ENCODE data around the gene SLC12A8. TPM values are rescaled to one million over a fixed set of nuclear protein-coding genes. Genes with fewer than 3 reads are reported as not detected.

Gene SLC12A8, protein sequence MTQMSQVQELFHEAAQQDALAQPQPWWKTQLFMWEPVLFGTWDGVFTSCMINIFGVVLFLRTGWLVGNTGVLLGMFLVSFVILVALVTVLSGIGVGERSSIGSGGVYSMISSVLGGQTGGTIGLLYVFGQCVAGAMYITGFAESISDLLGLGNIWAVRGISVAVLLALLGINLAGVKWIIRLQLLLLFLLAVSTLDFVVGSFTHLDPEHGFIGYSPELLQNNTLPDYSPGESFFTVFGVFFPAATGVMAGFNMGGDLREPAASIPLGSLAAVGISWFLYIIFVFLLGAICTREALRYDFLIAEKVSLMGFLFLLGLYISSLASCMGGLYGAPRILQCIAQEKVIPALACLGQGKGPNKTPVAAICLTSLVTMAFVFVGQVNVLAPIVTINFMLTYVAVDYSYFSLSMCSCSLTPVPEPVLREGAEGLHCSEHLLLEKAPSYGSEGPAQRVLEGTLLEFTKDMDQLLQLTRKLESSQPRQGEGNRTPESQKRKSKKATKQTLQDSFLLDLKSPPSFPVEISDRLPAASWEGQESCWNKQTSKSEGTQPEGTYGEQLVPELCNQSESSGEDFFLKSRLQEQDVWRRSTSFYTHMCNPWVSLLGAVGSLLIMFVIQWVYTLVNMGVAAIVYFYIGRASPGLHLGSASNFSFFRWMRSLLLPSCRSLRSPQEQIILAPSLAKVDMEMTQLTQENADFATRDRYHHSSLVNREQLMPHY
- total RNA-seq = 9.0 TPM

DNA sequence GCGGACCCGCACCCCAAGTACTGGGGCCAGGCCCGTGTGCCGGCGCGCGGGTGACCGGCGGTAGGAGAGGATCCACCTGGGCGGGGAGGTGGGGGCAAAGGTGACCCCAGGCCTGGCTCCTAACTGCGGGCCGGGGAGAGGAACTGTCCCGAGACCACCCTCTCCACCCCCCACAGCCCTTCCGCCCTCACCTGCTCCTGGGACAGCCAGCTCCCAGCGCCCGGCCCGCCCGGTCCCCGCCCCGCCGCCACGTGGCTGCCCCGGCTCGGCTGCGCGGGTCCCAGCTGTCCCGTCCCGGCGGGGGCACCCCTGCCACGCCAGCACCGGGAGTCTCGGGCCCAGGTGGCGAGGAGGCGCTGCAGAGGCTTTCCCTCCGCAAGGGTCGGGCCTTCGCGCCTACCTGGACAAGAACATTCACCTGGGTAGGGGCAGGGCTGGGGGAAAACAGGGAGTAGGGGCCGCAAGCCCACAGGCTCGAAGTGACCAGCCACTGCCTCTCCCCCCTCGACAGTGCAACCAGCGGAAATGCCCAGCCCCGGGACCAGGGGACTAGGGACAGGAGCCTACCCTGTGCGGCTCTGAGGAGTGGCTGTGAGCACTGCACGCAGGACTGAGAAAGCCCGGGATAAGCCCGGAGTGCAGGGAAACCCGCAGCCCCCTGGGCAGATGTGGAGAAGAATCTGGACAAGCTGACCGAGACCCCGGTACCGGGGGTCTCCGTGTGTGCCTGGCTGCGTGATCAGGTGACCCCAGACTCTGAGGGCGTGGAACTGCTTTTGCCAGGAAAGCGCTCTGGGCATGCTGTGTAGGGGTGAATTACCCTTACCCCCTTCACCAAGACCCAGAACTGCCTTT, at the start of gene SLC12A8:
Gene SLC12A8 (minus strand): TSS at position 240 of the 855 bp plus-strand sequence. CDS start 1,399 bp downstream, outside the sequence.
- no peak for DNase-seq

DNA sequence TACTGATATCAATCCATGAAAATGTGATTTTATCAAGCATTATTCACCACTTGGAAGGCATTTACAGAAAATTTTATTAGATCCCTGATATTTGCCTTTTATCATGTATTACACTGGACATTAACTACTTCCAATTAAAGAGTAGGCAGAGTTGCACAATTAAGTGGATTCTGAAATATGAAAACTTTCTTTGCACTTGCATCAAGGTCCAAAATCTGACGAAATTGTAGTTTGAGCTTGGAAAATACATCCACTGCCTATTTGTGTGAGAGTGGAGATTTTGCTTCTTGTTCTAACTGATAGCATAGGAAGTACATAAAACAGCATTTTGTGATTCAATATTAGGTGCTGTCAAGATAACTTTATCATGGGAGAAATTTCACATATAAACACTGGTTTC, 49.6 kb upstream of the SLC12A8 start:
- no peak for DNase-seq

DNA sequence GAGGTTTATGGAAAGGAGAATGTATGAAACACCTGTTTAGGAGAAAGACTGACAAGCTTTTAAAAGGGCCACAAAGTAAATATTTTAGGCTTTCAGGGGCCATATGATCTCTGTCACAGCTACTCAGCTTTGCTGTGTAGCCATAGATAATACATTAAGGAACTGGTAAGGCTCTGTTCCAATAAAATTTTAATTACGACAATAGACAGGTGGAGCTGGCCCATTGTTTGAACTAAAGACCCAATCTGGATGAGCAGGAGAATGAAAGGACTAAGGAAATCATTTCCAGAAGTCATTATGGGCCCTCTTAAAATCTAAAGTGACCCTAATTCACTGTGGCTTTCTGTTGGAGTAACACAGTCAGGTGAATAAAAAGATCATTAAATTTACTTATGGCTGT, 48.5 kb upstream of the SLC12A8 start:
- DNase-seq = no peak

DNA sequence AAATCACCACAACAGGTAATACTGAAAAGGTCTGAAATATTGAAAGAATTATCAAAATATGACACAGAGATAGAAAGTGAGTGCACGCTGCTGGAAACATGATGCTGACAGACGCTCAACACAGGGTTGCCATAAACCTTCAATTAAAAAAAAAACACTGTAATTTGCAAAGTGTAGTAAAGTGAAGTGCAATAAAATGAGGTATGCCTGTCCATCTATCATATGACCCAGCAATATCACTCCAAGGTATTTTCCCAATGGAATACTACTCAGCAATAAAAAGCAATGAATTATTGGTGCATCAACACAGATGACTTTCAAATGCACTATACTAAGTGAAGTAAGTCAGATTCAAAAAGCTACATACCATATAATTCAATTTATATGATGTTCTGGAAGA, 47.6 kb upstream of the SLC12A8 start:
- DNase-seq = no peak

DNA sequence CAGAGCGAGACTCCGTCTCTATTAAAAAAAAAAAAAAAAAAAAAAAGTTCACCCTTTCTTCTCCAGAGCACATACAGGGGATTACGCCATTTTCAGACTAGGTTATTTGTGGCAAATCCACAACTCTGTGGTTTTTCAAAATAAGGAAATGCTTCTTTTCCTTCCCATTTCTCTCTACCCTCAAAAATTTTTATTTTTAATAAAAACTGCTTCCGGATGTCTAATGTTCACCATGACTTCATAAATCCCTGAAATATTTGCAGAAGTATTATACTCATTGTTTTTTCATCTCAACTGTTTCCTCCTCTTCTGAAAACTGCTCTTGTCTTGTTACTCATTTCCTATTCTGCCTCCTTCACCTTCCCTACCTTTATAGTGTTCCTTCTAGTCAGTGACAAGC, 45.0 kb upstream of the SLC12A8 start:
- no peak for DNase-seq

DNA sequence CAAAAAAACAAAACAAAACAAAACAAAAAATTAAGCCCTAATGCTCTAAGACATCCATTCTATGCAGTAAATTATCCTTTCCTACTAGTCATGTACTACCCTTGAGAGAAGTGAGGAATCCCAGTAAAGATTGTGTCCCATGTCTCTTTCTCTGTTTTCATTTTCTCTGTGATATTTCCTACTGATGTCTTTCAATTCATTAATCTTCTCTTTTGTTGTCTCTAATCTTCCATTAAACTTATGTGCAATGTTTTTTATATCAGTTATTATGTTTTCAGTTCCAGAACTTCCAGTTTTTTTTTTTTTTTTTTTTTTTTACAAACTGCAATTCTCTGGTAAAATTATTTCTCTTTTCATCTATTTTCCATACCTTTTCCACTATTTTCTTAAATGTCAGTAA, 44.1 kb upstream of the SLC12A8 start:
- no peak for DNase-seq

DNA sequence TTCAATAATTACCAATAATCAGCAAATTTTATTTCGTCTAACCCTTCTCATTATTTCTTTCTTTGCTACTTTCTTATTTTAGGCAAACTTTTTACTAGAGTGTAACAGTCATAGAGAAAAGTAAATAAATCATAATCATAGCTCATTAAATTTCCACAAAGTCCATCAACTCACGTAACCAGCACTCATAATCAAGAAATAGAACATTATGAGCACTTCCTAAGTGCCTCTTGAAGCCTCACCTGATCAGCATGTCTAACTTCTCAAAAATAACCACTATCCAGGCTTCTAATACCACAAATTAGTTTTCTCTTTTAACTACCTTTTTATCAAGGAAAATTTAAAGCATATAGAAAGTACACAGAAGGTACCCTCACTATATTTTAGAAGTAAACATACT, 38.4 kb upstream of the SLC12A8 start:
- no peak for DNase-seq

DNA sequence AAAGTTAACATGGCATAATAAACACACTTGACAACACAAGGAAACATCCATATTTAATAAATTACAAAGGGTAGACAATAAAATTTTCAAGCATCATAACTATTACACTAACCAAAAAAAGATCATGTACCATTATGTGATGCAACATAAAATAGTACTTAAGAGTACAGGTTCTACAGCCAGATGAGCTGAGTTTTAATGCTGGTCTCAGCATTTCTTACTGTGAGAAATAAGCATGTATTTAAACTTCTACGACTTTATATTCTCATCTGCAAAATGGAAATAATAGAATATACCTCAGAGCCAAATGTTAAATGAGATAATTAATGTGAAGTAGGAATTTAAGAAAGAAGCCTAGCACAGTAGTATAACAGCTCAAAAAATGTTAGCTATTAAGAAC, 33.7 kb upstream of the SLC12A8 start:
- no peak for DNase-seq

DNA sequence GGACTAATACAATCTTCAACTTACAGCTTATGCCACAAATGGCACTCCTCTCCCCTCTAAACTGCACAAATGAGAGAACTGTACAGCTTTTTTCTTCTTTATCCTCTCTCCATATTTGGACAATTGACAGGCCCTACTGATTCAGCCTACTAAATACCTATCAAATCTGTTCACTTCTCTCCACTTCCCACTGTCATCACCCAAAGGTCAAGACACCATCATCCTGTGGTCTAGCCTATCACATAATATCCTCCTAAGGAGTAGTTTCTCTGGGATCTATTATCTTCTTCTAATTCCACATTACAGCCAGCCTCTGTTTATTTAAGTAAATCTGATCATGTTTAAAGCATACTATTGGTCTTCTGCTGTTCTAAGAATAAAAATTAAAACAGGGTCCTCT, 33.0 kb upstream of the SLC12A8 start:
- no peak for DNase-seq

DNA sequence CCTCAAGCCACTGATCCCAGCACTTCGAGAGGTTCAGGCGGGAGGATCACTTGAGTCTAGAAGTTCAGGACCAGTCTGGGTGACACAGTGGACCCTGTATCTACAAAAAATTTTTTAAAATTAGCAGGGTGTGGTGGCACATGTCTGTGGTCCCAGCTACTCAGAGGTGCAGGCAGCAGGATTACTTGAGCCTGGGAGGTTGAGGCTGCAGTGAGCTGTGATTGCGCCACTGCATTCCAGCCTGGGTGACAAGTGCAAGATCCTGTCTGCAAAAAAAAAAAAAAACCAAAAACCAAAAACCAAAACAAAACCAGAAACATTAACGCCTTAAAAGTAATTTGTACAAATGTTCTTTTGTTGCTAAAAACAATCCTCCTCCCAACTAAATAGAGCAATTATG, 27.9 kb upstream of the SLC12A8 start:
- DNase-seq = no peak

DNA sequence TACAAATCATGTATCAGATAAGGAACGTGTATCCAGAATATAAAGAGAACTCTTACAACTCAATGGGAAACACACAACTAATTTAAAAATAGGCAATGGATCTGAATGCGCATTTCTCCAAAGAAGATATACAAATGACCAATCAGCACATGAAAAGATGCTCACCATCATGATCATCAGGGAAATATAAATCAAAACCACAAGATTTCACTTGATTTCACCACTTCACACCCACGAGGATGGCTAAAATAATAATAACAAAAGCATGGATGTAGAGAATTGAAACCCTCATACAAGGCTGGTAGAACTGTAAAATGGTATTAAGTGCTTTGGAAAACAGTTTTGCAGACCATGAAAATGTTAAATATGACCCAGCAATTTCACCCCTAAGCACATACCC, 26.7 kb upstream of the SLC12A8 start:
- DNase-seq = no peak

DNA sequence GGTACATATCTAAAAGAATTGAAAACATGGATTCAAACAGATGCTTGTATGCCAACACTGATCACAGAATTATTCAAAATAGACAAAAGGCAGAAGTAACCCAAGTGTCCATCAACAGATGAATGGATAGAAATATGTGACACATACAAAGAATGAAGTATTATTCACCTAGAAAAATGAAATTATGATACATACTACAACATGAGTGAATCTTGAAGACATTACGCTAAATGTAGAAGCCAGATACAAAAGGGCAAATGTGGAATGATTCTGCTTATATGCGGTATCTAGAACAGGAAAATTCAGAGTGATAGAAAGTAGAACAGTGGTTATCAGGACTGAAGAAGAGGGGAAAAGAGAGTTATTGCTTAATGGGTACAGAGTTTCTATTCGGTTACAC, 26.2 kb upstream of the SLC12A8 start:
- no peak for DNase-seq

DNA sequence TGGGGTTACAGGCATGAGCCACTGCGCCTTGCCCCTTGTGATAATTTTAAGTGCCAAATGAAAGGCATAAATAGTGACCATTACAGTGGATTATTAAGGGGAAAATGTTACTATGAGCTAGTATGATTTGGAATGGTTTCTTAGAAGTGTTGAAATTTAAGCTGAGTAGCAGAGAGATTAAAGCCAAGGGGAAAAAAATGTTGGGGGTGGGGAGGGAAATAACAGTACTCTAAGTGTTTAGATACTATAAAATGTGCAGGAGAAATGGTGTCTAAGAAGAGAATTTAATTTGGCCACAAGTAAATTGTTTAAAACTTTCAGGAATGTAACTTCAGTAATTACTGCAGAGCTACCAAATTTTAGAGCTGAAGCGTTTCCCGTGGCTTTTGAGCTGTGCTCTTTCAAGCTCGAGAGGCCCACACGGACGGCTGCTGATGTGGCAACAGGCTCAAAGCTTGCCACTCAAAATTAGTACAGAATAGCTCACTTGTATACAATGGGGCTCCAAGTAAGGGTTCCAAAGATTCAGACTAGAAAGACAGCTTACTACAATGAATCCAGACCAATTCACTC, 23.9 kb upstream of the SLC12A8 start:
- no peak for DNase-seq

DNA sequence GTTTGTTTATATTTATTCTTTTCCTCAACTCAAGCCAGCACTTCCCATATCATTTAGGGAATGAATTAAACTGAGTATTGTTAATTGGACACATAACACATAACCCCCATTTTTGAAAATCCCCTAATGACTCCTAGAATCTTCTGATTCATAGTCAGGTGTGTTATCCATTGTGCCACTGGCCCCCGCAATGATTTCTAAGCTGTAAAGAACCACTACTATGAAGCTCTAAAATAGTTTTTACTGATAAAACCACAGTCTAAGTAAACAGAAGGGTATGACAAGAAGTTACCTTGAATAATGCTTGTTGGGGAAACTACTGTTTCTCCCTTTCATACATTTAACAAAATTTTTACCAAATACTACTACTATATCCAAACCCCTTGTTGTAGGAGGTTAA, 22.3 kb upstream of the SLC12A8 start:
- no peak for DNase-seq

DNA sequence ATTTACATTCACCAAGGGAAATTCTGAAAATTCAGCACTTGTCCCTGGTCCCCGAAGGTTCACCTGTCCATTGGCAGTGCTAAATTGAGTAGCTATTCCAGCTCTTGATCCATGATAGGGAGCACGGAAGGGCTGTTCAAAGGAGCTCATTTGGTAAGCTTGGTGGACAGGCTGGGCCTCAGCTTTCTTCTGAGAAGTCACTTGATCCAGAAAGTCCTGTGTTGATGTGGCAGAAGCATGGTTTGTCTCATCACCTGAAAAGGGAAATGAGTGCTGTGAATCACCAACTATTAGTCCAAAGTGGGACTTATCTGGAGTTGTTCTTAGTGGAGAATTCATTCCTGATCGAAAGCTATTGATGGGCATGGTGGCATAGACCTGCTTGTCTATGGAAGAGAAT, 19.9 kb upstream of the SLC12A8 start:
- no peak for DNase-seq

DNA sequence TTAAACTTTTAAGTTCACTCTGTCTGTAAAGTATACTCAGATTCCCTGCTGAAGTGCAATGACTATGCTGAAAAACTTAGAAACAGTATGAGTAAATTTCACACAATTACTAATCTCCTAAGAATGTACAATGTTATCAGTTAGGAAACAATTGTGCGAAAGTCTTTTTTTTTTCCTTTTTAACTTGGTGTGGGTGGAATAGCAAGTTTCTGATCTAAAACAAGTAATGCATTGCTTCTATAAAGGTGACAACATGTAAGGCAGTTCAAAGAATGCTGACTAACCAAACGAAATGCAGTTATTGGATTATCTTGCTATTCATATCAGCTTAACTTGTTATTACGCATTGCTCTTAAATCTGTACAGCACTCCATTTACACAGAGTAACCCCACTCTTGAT, 19.3 kb upstream of the SLC12A8 start:
- DNase-seq = no peak

DNA sequence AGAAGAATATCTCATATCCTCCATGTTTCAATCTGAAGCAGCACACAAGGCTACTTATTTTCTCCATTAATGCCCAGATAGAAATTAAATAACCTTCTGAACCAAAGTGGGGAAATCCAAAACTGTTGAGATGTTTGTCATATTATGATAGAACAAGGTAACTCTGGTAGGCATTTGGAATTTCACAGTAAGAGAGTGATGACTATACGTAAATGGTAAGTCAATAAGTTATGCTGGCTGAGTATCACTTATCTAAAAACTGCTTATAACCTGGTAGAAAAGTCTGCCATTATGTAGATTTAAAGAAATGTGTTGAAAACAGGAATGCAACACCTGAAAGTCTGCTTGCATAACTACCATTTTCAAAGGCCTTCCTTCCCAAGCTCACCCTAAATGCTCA, 17.2 kb upstream of the SLC12A8 start:
- DNase-seq = no peak

DNA sequence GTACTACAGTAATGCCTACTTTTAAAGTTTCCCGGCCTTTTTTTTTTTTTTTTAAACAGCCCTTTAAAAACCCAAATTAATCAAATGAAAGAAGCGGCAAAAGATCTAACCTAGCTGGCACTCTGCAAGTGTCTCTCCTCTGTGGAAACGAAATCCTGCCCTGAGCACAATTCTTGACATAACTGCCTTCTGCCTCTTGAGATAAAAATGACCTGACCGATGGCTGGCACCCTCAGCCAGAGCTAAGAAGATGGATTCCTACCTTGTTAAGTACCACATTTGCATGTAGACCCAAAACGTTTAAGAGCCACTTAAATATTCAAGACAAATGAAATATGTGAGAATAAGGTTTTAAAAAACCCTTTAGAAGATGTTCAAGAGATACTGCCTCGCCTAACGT, 16.6 kb upstream of the SLC12A8 start:
- DNase-seq = no peak

DNA sequence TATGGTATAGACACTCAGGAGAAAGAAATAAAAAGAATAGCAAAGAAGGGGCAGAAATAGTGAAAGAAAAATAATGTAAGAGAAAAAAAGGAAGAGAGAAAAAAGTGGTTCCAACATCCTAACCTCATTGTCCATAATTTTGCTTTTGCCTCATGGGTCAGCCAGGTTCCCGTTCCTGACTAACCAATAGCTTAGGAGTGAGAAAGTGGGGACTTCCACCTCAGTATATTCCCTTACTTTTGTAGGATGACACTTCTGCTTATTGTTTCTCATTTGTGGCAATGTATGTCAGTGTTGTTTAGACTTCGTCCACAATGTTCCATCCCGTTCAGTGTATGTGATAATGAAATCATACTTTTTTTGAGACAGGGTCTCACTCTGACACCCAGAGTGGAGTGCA, 9.3 kb upstream of the SLC12A8 start:
- DNase-seq = no peak

DNA sequence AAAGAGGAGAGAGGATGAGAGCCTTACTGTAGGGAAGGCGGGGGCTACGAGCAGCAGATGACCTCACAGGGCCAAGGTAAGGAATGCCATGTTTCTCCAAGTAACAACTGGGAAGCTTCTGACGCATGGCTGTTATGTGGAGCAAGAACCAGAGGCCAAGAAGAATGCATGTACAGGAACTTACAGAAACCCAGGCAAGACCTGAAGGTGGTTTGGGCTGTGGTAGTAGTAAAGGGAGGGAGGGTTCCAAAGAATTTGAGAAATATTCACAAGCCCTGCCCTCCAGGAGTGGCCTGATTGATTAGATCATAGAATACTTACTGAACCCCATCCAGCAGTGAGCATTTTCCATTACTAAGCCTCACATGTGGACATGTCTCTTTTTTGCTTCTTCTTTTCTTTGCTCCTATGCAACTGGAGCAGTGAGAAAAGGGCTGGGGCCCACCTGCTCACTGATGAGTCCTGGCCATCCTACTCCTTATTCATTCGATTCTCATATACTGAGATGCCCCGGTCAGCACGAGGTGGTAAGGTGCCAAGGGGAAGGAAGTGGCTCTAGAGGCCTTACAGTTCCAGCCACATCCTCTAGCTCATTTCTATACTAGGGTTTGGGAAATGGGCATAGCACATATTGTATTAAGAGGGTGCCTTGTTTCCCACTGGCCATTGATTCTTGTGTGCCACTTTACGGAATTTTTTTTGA, 8.3 kb upstream of the SLC12A8 start:
- no peak for DNase-seq

DNA sequence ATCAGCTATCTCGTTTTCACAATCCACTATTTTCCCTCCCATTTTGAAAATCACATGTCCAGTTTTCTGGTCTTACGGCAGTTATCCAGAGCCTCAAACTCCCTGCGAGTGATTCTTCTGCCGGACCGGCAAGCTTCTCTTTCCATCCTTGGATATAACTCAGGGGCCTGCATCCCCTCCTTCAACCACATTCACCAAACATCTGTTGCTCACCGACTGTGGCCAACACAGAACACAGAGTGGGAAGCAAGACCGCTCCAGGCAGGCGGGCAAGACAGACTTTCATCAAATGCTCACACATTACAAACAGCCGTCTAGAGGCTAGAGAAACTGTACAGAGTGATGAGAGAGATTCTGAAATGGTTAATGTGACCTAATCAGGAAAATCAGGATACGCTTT, 7.6 kb upstream of the SLC12A8 start:
- no peak for DNase-seq

DNA sequence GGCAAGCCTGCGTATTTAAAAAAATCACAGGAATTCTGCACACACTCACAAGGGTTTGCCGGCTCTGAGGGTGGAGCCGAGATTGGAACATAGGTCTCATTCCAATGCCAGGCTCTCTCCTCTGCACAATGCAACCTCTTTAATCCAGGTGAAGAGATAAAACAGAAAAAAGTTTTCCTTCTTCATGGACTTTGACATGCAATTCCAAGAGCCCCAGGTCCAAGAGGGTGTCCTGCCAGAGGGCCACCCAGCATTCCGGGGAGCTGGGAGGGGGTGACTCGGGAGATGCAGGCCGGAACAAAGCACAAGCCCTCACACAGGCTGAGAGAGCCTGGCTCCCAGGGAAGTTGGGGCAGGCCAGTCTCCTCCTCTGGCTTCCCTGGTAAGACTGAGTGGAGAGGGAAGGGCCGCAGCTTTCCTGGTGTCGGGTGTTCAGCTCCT, 6.7 kb upstream of the SLC12A8 start:
- DNase-seq = no peak

All from tongue (tissue), 2 donors.